Neural progenitor cell (in vitro differentiated cells): Measurements from ENCODE around the gene SH3GL2. TPM values are rescaled to one million over a fixed set of nuclear protein-coding genes. Genes with fewer than 3 reads are reported as not detected.

Experiments
- DNase-seq: peaks from one replicate; pipeline ENCODE4 v3.0.0-alpha.2; 2016; ENCODE audit warnings: low spot score
- H2AFZ ChIP-seq: fragments of 200-600 bp; sonication (generic); replicated peaks from 2 replicates; pipeline ENCODE4 v1.6.1; 2016; ENCODE audit warnings: antibody characterized with exemption
- H3F3A ChIP-seq: fragments of 200-600 bp; sonication (generic); 2 replicates; pipeline ENCODE4 v1.6.1; 2016; ENCODE audit warnings: antibody characterized with exemption, low read depth
- H3K27ac ChIP-seq: fragments of 200-600 bp; sonication (generic); 2 replicates; pipeline ENCODE4 v1.5.1; 2016; ENCODE audit warnings: mild to moderate bottlenecking
- H3K27me3 ChIP-seq: fragments of 200-600 bp; sonication (generic); 2 replicates; pipeline ENCODE4 v1.6.1; 2016; ENCODE audit warnings: mild to moderate bottlenecking, moderate library complexity
- H3K36me3 ChIP-seq: fragments of 200-600 bp; sonication (generic); 2 replicates; pipeline ENCODE4 v1.5.1; 2016
- H3K4me1 ChIP-seq: fragments of 200-600 bp; sonication (generic); 2 replicates; pipeline ENCODE4 v1.6.1; 2016; ENCODE audit warnings: mixed run types
- H3K4me2 ChIP-seq: fragments of 200-600 bp; sonication (generic); 2 replicates; pipeline ENCODE4 v1.6.1; 2016
- H3K4me3 ChIP-seq: fragments of 200-600 bp; sonication (generic); 2 replicates; pipeline ENCODE4 v1.5.1; 2016
- H3K79me2 ChIP-seq: fragments of 200-600 bp; sonication (generic); 2 replicates; pipeline ENCODE4 v1.6.1; 2016; ENCODE audit warnings: low read depth
- H3K9ac ChIP-seq: fragments of 200-600 bp; sonication (generic); 2 replicates; pipeline ENCODE4 v1.6.1; 2016
- H3K9me3 ChIP-seq: fragments of 200-600 bp; sonication (generic); 2 replicates; pipeline ENCODE4 v1.5.1; 2016; ENCODE audit warnings: low read depth
- H4K20me1 ChIP-seq: fragments of 200-600 bp; sonication (generic); 2 replicates; pipeline ENCODE4 v1.6.1; 2016; ENCODE audit warnings: low read depth
- H3K27ac Mint-ChIP-seq: 3 replicates; pipeline ENCODE4 v1.8.0; 2021; ENCODE audit warnings: mixed read lengths
- H3K27me3 Mint-ChIP-seq: 2 replicates; pipeline ENCODE4 v1.8.0; 2022; ENCODE audit warnings: low read depth, mild to moderate bottlenecking, inconsistent platforms, moderate library complexity, mixed read lengths; ENCODE audit not compliant: insufficient read depth
- H3K36me3 Mint-ChIP-seq: 3 replicates; pipeline ENCODE4 v1.8.0; 2021; ENCODE audit warnings: mixed read lengths
- H3K4me1 Mint-ChIP-seq: 3 replicates; pipeline ENCODE4 v1.8.0; 2021; ENCODE audit warnings: mixed read lengths
- H3K4me3 Mint-ChIP-seq: 3 replicates; pipeline ENCODE4 v1.8.0; 2021; ENCODE audit warnings: mild to moderate bottlenecking, moderate library complexity, mixed read lengths
- H3K9me3 Mint-ChIP-seq: 3 replicates; pipeline ENCODE4 v1.8.0; 2020; ENCODE audit warnings: mixed read lengths
- CTCF ChIP-seq: fragments of 200-600 bp; sonication (generic); IDR thresholded peaks from 2 replicates; pipeline ENCODE4 v1.5.1; 2017; ENCODE audit warnings: antibody characterized with exemption, mild to moderate bottlenecking
- EZH2 ChIP-seq: fragments of 200-600 bp; sonication (generic); IDR thresholded peaks from 2 replicates; pipeline ENCODE4 v1.6.1; 2017; ENCODE audit warnings: antibody characterized with exemption, mild to moderate bottlenecking, moderate library complexity
- EZH2phosphoT487 ChIP-seq: fragments of 200-600 bp; sonication (generic); IDR thresholded peaks from 2 replicates; pipeline ENCODE4 v1.6.1; 2017; ENCODE audit warnings: antibody characterized with exemption
- total RNA-seq: library from RNA; depleted of rRNA; stranded (reverse); fragments of >200 nt; gene quantifications from 2 replicates; pipeline ENCODE4 v1.2.3, GENCODE V29; 2015; ENCODE audit warnings: low replicate concordance

The SH3GL2 gene
- total RNA-seq, 1 donor from 2014 or later, result 1.6 TPM

- Histone ChIP-seq H3K4me2 (no peak overlapping the region), H3K9ac (no peak overlapping the region), H3K4me3 (no peak overlapping the region), H3K27me3 (no peaks in the 10 kb centered on the region), H3K36me3 (no peaks in the 10 kb centered on the region), H3F3A (no peaks in the 10 kb centered on the region), H3K79me2 (no peaks in the 10 kb centered on the region), H2AFZ (no peak overlapping the region), H4K20me1 (no peaks in the 10 kb centered on the region), H3K4me1 (no peaks in the 10 kb centered on the region), H3K9me3 (no peaks in the 10 kb centered on the region), H3K27ac (no peak overlapping the region)
- Mint-ChIP-seq H3K36me3 (no peaks in the 10 kb centered on the region), H3K4me1 (no peaks in the 10 kb centered on the region), H3K27ac (no peak overlapping the region), H3K4me3 (no peak overlapping the region), H3K9me3 (no peaks in the 10 kb centered on the region), H3K27me3 (peaks cover 2% of the 10 kb centered on the region)
- TF ChIP-seq EZH2, result no peak
- TF ChIP-seq EZH2phosphoT487, result no peak
- TF ChIP-seq CTCF, result no peak
- DNase-seq, result no peak
Observed at GRCh38 chr9:17832812-17833211, 253.9 kb downstream of the SH3GL2 start.

- TF ChIP-seq EZH2phosphoT487 (no peak), EZH2 (no peak), CTCF (no peak)
- Histone ChIP-seq H3K9me3 (no peaks in the 10 kb centered on the region), H3K4me3 (no peak overlapping the region), H4K20me1 (no peaks in the 10 kb centered on the region), H2AFZ (no peak overlapping the region), H3K27me3 (no peaks in the 10 kb centered on the region), H3F3A (no peaks in the 10 kb centered on the region), H3K36me3 (no peaks in the 10 kb centered on the region), H3K4me1 (no peaks in the 10 kb centered on the region), H3K9ac (no peak overlapping the region), H3K27ac (no peak overlapping the region), H3K79me2 (no peaks in the 10 kb centered on the region), H3K4me2 (no peak overlapping the region)
- no peak for DNase-seq
- peaks cover 4% of the 10 kb centered on the region for H3K27me3 Mint-ChIP-seq
- H3K9me3 Mint-ChIP-seq, result no peaks in the 10 kb centered on the region
- no peak overlapping the region for H3K4me3 Mint-ChIP-seq
- H3K27ac Mint-ChIP-seq, result no peak overlapping the region
- H3K4me1 Mint-ChIP-seq, result no peaks in the 10 kb centered on the region
- H3K36me3 Mint-ChIP-seq, result no peaks in the 10 kb centered on the region
Observed at GRCh38 chr9:17833846-17834245, 255.0 kb downstream of the SH3GL2 start.

GRCh38 chr9:17837965-17838364 is 259.1 kb downstream of the SH3GL2 start:
- Histone ChIP-seq H3K27me3 (no peaks in the 10 kb centered on the region), H2AFZ (no peak overlapping the region), H3K4me3 (no peak overlapping the region), H3K4me1 (no peaks in the 10 kb centered on the region), H3F3A (no peaks in the 10 kb centered on the region), H3K36me3 (no peaks in the 10 kb centered on the region), H3K4me2 (no peak overlapping the region), H4K20me1 (no peaks in the 10 kb centered on the region), H3K9ac (no peak overlapping the region), H3K9me3 (no peaks in the 10 kb centered on the region), H3K27ac (no peak overlapping the region), H3K79me2 (no peaks in the 10 kb centered on the region)
- Mint-ChIP-seq H3K4me3 (no peak overlapping the region), H3K36me3 (no peaks in the 10 kb centered on the region), H3K27me3 (peaks cover 9% of the 10 kb centered on the region), H3K4me1 (peaks cover 11% of the 10 kb centered on the region), H3K9me3 (peaks cover under 1% of the 10 kb centered on the region), H3K27ac (no peak overlapping the region)
- no peak for DNase-seq
- TF ChIP-seq EZH2 (no peak), CTCF (peak; percentile 37)
